Upper lobe of left lung (tissue), 6 donors: ENCODE measurements around the gene GADD45A. TPM values are rescaled to one million over a fixed set of nuclear protein-coding genes. Genes with fewer than 3 reads are reported as not detected.

Experiments
- ATAC-seq, 2 donors: fragments of 200-7000 bp; cut with Tn5 transposase; one replicate each; pipeline ENCODE4 v1.9.1; 2022; ENCODE audit warnings: mild to moderate bottlenecking in 2 of 2, moderate library complexity in 2 of 2; ENCODE audit not compliant: low FRiP score in 2 of 2
- DNase-seq, 2 donors: peaks; one replicate each; pipeline ENCODE4 v3.0.0-alpha.2; 2019 to 2020
- H3K27ac ChIP-seq, 4 donors: fragments of 200-600 bp; sonication (generic); one replicate each; pipeline ENCODE4 v1.5.1; 2016 to 2019
- H3K27me3 ChIP-seq, 4 donors: fragments of 200-600 bp; sonication (generic); one replicate each; pipeline ENCODE4 v1.5.1; 2017 to 2019
- H3K36me3 ChIP-seq, 4 donors: fragments of 200-600 bp; sonication (generic); one replicate each; pipeline ENCODE4 v1.5.1; 2016 to 2019
- H3K4me1 ChIP-seq, 4 donors: fragments of 200-600 bp; sonication (generic); one replicate each; pipeline ENCODE4 v1.5.1; 2018 to 2019
- H3K4me3 ChIP-seq, 4 donors: fragments of 200-600 bp; sonication (generic); one replicate each; pipeline ENCODE4 v1.5.1; 2017 to 2019; ENCODE audit warnings: mild to moderate bottlenecking in 2 of 4, moderate library complexity in 1 of 4
- H3K9me3 ChIP-seq, 4 donors: fragments of 200-600 bp; sonication (generic); one replicate each; pipeline ENCODE4 v1.5.1; 2018 to 2019
- EP300 ChIP-seq, 4 donors: sonication (generic); formaldehyde crosslinking; IDR thresholded peaks; one replicate each; pipeline ENCODE4 v1.5.1; 2017; ENCODE audit warnings: antibody characterized with exemption in 4 of 4, control low read depth in 2 of 4
- POLR2A ChIP-seq, 4 donors: fragments of 450-650 bp; IDR thresholded peaks; one replicate each; pipeline ENCODE4 v1.5.1; 2016 to 2017; ENCODE audit warnings: antibody characterized with exemption in 4 of 4, mild to moderate bottlenecking in 2 of 4
- POLR2AphosphoS5 ChIP-seq, 2 donors: sonication (generic); formaldehyde crosslinking; IDR thresholded peaks; one replicate each; pipeline ENCODE4 v1.5.1; 2017; ENCODE audit warnings: antibody characterized with exemption in 2 of 2
- WGBS, 2 donors: methylation state at CpG; one replicate each; pipeline ENCODE4 v1.1.5; 2017 to 2018; 5-methylcytosine and 5-hydroxymethylcytosine counted together
- total RNA-seq, 6 donors: library from RNA; depleted of rRNA in 4 of 6; stranded (reverse); fragments of >200 nt in 4 of 6; gene quantifications; one replicate each; pipeline versions ENCODE4 v1.1.0 to v1.2.1, GENCODE V29; 2016 to 2021
- TF ChIP-seq, protein P1 (sequence below), 6 experiments: fragments of 450-650 bp in 4 of 6; fragments of 200-600 bp in 2 of 6; sonication (generic) in 2 of 6; IDR thresholded peaks; one replicate each; pipeline ENCODE4 v1.5.1; 2016 to 2019; ENCODE audit warnings: antibody characterized with exemption in 6 of 6
- donor health status: DM: no; HTN: no; CAD: no; lungs with moderate emphysema.
- donor health status: DM: no; HTN: yes; CAD: no; lungs with severe emphysema.

GADD45A gene
- total RNA-seq, 6 donors from 2014 or later, result 21.7 to 45.6 (median 28.2) TPM

- TF ChIP-seq POLR2AphosphoS5 (IDR thresholded peaks at IDR 0.05) (no peak), POLR2A (IDR thresholded peaks at IDR 0.05) (no peak), EP300 (IDR thresholded peaks at IDR 0.05) (no peak)
- TF ChIP-seq, protein P1, sequence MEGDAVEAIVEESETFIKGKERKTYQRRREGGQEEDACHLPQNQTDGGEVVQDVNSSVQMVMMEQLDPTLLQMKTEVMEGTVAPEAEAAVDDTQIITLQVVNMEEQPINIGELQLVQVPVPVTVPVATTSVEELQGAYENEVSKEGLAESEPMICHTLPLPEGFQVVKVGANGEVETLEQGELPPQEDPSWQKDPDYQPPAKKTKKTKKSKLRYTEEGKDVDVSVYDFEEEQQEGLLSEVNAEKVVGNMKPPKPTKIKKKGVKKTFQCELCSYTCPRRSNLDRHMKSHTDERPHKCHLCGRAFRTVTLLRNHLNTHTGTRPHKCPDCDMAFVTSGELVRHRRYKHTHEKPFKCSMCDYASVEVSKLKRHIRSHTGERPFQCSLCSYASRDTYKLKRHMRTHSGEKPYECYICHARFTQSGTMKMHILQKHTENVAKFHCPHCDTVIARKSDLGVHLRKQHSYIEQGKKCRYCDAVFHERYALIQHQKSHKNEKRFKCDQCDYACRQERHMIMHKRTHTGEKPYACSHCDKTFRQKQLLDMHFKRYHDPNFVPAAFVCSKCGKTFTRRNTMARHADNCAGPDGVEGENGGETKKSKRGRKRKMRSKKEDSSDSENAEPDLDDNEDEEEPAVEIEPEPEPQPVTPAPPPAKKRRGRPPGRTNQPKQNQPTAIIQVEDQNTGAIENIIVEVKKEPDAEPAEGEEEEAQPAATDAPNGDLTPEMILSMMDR (IDR thresholded peaks at IDR 0.05), result no peak
- no peak for ATAC-seq
- 26 to 38% methylated on average over 8 of the region's 8 CpGs for WGBS, 2 donors
- Histone ChIP-seq H3K4me3 (peak overlapping the region in 1 of 4 donors; percentile 94), H3K27me3 (no peaks in the 10 kb centered on the region), H3K36me3 (peaks cover 0 to 12% (median 0%) of the 10 kb centered on the region in 4 donors), H3K4me1 (peaks cover 15 to 37% (median 26%) of the 10 kb centered on the region in 4 donors), H3K27ac (peak overlapping the region; percentile 74 to 96 (median 94)), H3K9me3 (no peaks in the 10 kb centered on the region)
- no peak for DNase-seq
These were observed 1.1 kb upstream of the GADD45A start for GRCh38 chr1:67683766-67684525.

DNA sequence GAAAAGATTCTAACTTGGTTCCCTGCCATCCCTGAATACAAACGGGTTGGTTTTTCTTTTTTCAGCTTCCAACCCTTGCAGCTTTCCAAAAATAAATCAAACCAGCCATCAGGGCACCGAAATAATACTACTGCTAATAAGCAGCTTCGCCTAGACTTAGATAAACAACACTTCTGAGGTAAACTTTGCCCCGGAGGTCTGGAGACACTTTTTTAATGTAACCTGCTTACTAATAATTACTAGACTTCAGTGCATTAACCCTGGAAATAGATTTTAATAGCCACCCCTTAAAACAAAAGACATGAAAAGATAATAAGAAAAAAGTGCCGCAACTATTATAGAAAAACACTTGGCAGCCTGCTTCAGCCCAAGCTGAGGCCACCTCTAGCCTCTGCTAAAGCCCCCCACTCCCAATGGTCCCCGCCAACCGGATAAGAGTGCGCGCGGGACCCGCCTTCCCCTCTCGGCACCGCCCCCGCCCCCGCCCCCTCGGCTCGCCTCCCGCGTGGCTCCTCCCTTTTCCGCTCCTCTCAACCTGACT lies 405 bp upstream of the GADD45A start:
- TF ChIP-seq POLR2A (IDR thresholded peaks at IDR 0.05), result no peak
- TF ChIP-seq, protein P1 (IDR thresholded peaks at IDR 0.05), result no peak
- TF ChIP-seq POLR2AphosphoS5 (IDR thresholded peaks at IDR 0.05), result no peak
- TF ChIP-seq EP300 (IDR thresholded peaks at IDR 0.05), result no peak
- ATAC-seq, result no peak

GRCh38 chr1:67685558-67686266 lies 711 bp downstream of the GADD45A start:
- Histone ChIP-seq H3K9me3 (no peaks in the 10 kb centered on the region), H3K4me1 (peaks cover 15 to 37% (median 26%) of the 10 kb centered on the region in 4 donors), H3K4me3 (peak overlapping the region; percentile 83 to 94 (median 90)), H3K27me3 (no peaks in the 10 kb centered on the region), H3K36me3 (peaks cover 0 to 22% (median 0%) of the 10 kb centered on the region in 4 donors), H3K27ac (peak overlapping the region; percentile 92 to 96 (median 96))
- peak; percentile 25 to 56 for ATAC-seq
- DNase-seq, result peak; percentile 71 to 91
- 0% methylated on average over 3 to 41 of the region's 65 CpGs for WGBS, 2 donors
- TF ChIP-seq POLR2A (IDR thresholded peaks at IDR 0.05), result no peak
- TF ChIP-seq, protein P1 (IDR thresholded peaks at IDR 0.05), result no peak
- no peak for TF ChIP-seq POLR2AphosphoS5 (IDR thresholded peaks at IDR 0.05)
- no peak for TF ChIP-seq EP300 (IDR thresholded peaks at IDR 0.05)

More for the DNA sequence above, 405 bp upstream of the GADD45A start:
- Histone ChIP-seq H3K27ac (peak overlapping the region; percentile 74 to 96 (median 94)), H3K4me1 (peaks cover 15 to 37% (median 26%) of the 10 kb centered on the region in 4 donors), H3K27me3 (no peaks in the 10 kb centered on the region), H3K36me3 (peaks cover 0 to 17% (median 0%) of the 10 kb centered on the region in 4 donors), H3K9me3 (no peaks in the 10 kb centered on the region), H3K4me3 (peak overlapping the region in 3 of 4 donors; percentile 83 to 94 (median 88))
- DNase-seq, result no peak
- 1 to 2% methylated on average over 20 of the region's 20 CpGs for WGBS, 2 donors

DNA sequence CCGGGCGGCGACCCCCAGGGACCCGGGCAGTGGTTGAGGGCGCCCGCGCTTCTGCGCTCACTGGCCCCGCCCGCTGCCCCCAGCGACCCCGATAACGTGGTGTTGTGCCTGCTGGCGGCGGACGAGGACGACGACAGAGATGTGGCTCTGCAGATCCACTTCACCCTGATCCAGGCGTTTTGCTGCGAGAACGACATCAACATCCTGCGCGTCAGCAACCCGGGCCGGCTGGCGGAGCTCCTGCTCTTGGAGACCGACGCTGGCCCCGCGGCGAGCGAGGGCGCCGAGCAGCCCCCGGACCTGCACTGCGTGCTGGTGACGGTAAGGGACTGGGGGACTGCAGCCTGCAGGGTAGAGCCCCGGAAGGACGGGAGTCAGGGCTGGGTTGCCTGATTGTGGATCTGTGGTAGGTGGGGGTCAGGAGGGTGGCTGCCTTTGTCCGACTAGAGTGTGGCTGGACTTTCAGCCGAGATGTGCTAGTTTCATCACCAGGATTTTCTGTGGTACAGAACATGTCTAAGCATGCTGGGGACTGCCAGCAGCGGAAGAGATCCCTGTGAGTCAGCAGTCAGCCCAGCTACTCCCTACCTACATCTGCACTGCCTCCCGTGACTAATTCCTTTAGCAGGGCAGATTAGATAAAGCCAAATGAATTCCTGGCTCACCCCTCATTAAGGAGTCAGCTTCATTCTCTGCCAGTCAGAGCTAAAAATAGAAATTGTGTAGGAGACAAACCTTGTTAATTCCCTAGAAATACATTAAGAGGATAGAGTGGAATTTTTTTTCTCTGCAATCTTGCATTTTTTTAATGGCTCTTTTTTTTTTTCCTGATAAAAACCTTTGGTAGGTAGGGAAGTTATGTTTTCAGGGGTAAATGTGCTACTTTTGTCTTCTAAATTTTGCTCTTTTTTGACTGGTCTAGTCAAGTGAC lies 1.5 kb downstream of the GADD45A start:
- peak in 2 of 4 donors; percentile 50 to 79 for TF ChIP-seq EP300 (IDR thresholded peaks at IDR 0.05)
- TF ChIP-seq POLR2A (IDR thresholded peaks at IDR 0.05), result peak in 3 of 4 donors; percentile 26 to 52 (median 49)
- TF ChIP-seq, protein P1 (IDR thresholded peaks at IDR 0.05), result peak in 1 of 6 experiments; percentile 9
- TF ChIP-seq POLR2AphosphoS5 (IDR thresholded peaks at IDR 0.05), result peak; percentile 73 to 86
- peak; percentile 89 to 93 for DNase-seq
- Histone ChIP-seq H3K4me3 (peak overlapping the region; percentile 83 to 94 (median 90)), H3K27me3 (no peaks in the 10 kb centered on the region), H3K9me3 (no peaks in the 10 kb centered on the region), H3K27ac (peak overlapping the region; percentile 92 to 96 (median 96)), H3K4me1 (peaks cover 15 to 37% (median 26%) of the 10 kb centered on the region in 4 donors), H3K36me3 (peaks cover 0 to 22% (median 0%) of the 10 kb centered on the region in 4 donors)
- ATAC-seq, result peak; percentile 72 to 77
- 0 to 1% methylated on average over 13 to 42 of the region's 43 CpGs for WGBS, 2 donors
